Activated T-helper 17 cell treated with anti-CD3 and anti-CD28 coated beads, Interleukin-2, amount 50 U/mL, for 72 hours (primary cell): ENCODE measurements around the gene UBE4A. TPM values are rescaled to one million over a fixed set of nuclear protein-coding genes. Genes with fewer than 3 reads are reported as not detected.

Experiments
- ATAC-seq: fragments of 150-1000 bp; cut with Tn5 transposase; replicated peaks from 2 replicates; pipeline ENCODE4 v1.10.0; 2021; ENCODE audit warnings: mild to moderate bottlenecking, moderate library complexity
- H3K27ac Mint-ChIP-seq: one replicate; pipeline ENCODE4 v1.8.0; 2022; ENCODE audit warnings: mixed read lengths
- H3K27me3 Mint-ChIP-seq: one replicate; pipeline ENCODE4 v1.8.0; 2022; ENCODE audit warnings: mixed read lengths
- H3K36me3 Mint-ChIP-seq: one replicate; pipeline ENCODE4 v1.8.0; 2022; ENCODE audit warnings: low read depth, mild to moderate bottlenecking, mixed read lengths
- H3K4me1 Mint-ChIP-seq: one replicate; pipeline ENCODE4 v1.8.0; 2022; ENCODE audit warnings: mixed read lengths
- H3K4me3 Mint-ChIP-seq: one replicate; pipeline ENCODE4 v1.8.0; 2022; ENCODE audit warnings: mild to moderate bottlenecking, mixed read lengths
- H3K9me3 Mint-ChIP-seq: one replicate; pipeline ENCODE4 v1.8.0; 2022; ENCODE audit warnings: mixed read lengths
- total RNA-seq, 2 donors: library from RNA; stranded (reverse); gene quantifications; one replicate each; pipeline ENCODE4 v1.2.3, GENCODE V29; 2022

Gene UBE4A
- total RNA-seq, 2 donors from 2014 or later, result 40.9 to 48.3 TPM

DNA sequence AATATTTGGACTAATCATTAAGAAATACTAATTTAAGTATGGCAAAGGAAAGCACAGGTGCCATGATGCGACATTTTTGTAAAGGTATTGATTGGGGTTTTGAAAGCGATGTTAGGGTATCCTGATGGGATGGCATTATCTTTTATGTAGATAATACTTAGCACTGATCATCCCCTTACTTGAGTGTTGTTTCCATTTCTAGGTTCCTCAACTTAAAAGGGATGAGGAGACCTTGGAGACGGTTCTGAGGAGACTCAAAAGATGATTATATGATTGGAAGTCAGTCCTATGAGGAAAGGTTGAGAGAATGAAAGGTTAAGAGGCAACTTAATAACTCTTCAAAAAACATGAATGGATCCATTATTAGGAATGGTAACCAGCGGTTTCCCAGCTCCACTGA lies 88.0 kb downstream of the UBE4A start:
- ATAC-seq, result no peak
- H3K27me3 Mint-ChIP-seq, result no peaks in the 10 kb centered on the region
- H3K9me3 Mint-ChIP-seq, result no peaks in the 10 kb centered on the region
- peaks cover 59% of the 10 kb centered on the region for H3K4me1 Mint-ChIP-seq
- peak overlapping the region; percentile 63 for H3K27ac Mint-ChIP-seq
- peaks cover 84% of the 10 kb centered on the region for H3K36me3 Mint-ChIP-seq
- peak overlapping the region; percentile 64 for H3K4me3 Mint-ChIP-seq

DNA sequence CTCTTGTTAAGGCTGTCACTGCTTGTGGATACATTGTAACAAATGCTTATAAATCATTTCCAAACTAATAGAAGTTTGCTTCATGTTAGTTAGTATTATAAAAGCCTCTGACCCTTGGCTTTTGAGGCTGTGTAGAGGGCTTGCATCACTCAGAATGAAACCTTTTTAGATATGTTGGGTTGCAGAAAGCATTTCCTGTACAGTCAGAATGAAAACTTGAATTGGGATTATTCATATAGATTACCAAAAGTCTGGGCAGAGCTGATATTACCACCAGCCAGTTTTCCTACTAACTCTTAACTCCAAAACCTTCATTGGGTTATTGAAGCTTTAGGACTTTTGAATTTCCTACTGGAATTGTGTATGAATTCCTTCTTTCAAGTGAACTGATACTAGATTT lies 88.9 kb downstream of the UBE4A start:
- Mint-ChIP-seq H3K9me3 (no peaks in the 10 kb centered on the region), H3K36me3 (peaks cover 86% of the 10 kb centered on the region), H3K4me3 (peak overlapping the region; percentile 64), H3K27ac (peak overlapping the region; percentile 63), H3K27me3 (no peaks in the 10 kb centered on the region), H3K4me1 (peaks cover 56% of the 10 kb centered on the region)
- peak; percentile 80 for ATAC-seq

Other genes starting within 250 kb of the UBE4A start
- gene SCN4B, start 206.8 kb upstream of the UBE4A start, total RNA-seq, result 1 to 10 TPM in 1 of 2 donors, under 1 TPM in 1; 0.09 to 3.3 TPM
- gene SCN2B, start 183.0 kb upstream of the UBE4A start, total RNA-seq, result under 1 TPM in 1 of 2 donors, not detected in 1; 0.11 TPM
- 100 to 1,000 TPM in 1 of 2 donors, 10 to 100 TPM in 1; 74.0 to 276 TPM for gene JAML, start 134.6 kb upstream of the UBE4A start, total RNA-seq
- gene MPZL3, start 107.2 kb upstream of the UBE4A start, total RNA-seq, result 100 to 1,000 TPM in 1 of 2 donors, 10 to 100 TPM in 1; 31.5 to 111 TPM
- 10 to 100 TPM in 1 of 2 donors, 1 to 10 TPM in 1; 2.8 to 21.7 TPM for gene MPZL2, start 95.3 kb upstream of the UBE4A start, total RNA-seq
- gene CD3E, start 54.9 kb upstream of the UBE4A start, total RNA-seq, result 100 to 1,000 TPM; 338 to 500 TPM
- 100 to 1,000 TPM; 313 to 365 TPM for gene CD3D, start 16.9 kb upstream of the UBE4A start, total RNA-seq
- 100 to 1,000 TPM; 103 to 140 TPM for gene CD3G, start 15.3 kb upstream of the UBE4A start, total RNA-seq
- gene ATP5MG, start 42.0 kb downstream of the UBE4A start, total RNA-seq, result 100 to 1,000 TPM; 155 to 275 TPM
- 100 to 1,000 TPM in 1 of 2 donors, 10 to 100 TPM in 1; 81.6 to 118 TPM for gene KMT2A, start 76.9 kb downstream of the UBE4A start, total RNA-seq
- 1 to 10 TPM in 1 of 2 donors, under 1 TPM in 1; 0.29 to 1.2 TPM for gene TTC36, start 167.9 kb downstream of the UBE4A start, total RNA-seq
- 10 to 100 TPM in 1 of 2 donors, 1 to 10 TPM in 1; 8.2 to 14.9 TPM for gene TMEM25, start 171.6 kb downstream of the UBE4A start, total RNA-seq
- 1 to 10 TPM; 7.0 to 7.5 TPM for gene IFT46, start 206.3 kb downstream of the UBE4A start, total RNA-seq
- 100 to 1,000 TPM; 143 to 155 TPM for gene ARCN1, start 212.8 kb downstream of the UBE4A start, total RNA-seq
- 1 to 10 TPM; 2.2 to 4.7 TPM for gene PHLDB1, start 248.0 kb downstream of the UBE4A start, total RNA-seq